ENCODE data around the gene TPCN1. TPM values are rescaled to one million over a fixed set of nuclear protein-coding genes. Genes with fewer than 3 reads are reported as not detected.

The TPCN1 gene
- total and polyA plus RNA-seq, 2 experiments from 2014 or later: 14.4 to 16.2 TPM

DNA sequence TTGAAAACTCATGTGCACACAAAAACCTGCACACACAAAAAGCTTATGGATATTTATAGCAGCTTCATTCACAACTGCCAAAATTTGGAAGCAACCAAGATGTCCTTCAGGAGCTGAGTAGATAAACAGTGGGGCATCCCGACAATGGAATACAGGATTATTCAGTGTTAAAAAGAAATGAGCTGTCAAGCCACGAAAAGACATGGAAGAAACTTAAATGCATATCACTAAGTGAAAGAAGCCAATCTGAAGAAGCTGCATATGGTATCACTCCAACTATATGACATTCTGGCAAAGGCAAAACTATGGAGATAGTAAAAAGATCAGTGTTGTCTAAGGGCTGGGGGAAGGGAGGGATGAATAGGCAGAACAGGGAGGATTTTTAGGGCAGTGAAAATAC lies 5.2 kb upstream of the TPCN1 start:
- Histone ChIP-seq H3K4me3 (no peak overlapping the region), H4K20me1 (replicated peaks; ENCODE audit: insufficient read depth) (no peaks in the 10 kb centered on the region), H3K4me2 (no peak overlapping the region), H3K79me2 (replicated peaks; ENCODE audit: insufficient read depth) (no peaks in the 10 kb centered on the region), H3K36me3 (ENCODE audit: insufficient read depth) (no peaks in the 10 kb centered on the region), H3F3A (replicated peaks; ENCODE audit: low read depth) (0 out of 2 replicates have a peak, but pooled peaks cover 4% of the 10 kb centered on the region), H2AFZ (no peak overlapping the region), H3K9me2 (ENCODE audit: insufficient read depth) (no peaks in the 10 kb centered on the region), H3K4me1 (ENCODE audit: insufficient read depth) (peaks cover 3% of the 10 kb centered on the region; the same call in 1 of the 2 replicates), H3K27ac (ENCODE audit: low read depth) (no peak overlapping the region), H3K27me3 (ENCODE audit: insufficient read depth) (no peaks in the 10 kb centered on the region)
- no peaks in the 10 kb centered on the region for H3K36me3 Mint-ChIP-seq (ENCODE audit: low read depth)
- ATAC-seq: no peak
- no peak overlapping the region for H3K27ac Mint-ChIP-seq
- no peaks in the 10 kb centered on the region for H3K9me3 Mint-ChIP-seq
- no peak overlapping the region for H3K4me3 Mint-ChIP-seq
- DNase-seq (ENCODE audit: low spot score): no peak
- TF ChIP-seq, protein P1, sequence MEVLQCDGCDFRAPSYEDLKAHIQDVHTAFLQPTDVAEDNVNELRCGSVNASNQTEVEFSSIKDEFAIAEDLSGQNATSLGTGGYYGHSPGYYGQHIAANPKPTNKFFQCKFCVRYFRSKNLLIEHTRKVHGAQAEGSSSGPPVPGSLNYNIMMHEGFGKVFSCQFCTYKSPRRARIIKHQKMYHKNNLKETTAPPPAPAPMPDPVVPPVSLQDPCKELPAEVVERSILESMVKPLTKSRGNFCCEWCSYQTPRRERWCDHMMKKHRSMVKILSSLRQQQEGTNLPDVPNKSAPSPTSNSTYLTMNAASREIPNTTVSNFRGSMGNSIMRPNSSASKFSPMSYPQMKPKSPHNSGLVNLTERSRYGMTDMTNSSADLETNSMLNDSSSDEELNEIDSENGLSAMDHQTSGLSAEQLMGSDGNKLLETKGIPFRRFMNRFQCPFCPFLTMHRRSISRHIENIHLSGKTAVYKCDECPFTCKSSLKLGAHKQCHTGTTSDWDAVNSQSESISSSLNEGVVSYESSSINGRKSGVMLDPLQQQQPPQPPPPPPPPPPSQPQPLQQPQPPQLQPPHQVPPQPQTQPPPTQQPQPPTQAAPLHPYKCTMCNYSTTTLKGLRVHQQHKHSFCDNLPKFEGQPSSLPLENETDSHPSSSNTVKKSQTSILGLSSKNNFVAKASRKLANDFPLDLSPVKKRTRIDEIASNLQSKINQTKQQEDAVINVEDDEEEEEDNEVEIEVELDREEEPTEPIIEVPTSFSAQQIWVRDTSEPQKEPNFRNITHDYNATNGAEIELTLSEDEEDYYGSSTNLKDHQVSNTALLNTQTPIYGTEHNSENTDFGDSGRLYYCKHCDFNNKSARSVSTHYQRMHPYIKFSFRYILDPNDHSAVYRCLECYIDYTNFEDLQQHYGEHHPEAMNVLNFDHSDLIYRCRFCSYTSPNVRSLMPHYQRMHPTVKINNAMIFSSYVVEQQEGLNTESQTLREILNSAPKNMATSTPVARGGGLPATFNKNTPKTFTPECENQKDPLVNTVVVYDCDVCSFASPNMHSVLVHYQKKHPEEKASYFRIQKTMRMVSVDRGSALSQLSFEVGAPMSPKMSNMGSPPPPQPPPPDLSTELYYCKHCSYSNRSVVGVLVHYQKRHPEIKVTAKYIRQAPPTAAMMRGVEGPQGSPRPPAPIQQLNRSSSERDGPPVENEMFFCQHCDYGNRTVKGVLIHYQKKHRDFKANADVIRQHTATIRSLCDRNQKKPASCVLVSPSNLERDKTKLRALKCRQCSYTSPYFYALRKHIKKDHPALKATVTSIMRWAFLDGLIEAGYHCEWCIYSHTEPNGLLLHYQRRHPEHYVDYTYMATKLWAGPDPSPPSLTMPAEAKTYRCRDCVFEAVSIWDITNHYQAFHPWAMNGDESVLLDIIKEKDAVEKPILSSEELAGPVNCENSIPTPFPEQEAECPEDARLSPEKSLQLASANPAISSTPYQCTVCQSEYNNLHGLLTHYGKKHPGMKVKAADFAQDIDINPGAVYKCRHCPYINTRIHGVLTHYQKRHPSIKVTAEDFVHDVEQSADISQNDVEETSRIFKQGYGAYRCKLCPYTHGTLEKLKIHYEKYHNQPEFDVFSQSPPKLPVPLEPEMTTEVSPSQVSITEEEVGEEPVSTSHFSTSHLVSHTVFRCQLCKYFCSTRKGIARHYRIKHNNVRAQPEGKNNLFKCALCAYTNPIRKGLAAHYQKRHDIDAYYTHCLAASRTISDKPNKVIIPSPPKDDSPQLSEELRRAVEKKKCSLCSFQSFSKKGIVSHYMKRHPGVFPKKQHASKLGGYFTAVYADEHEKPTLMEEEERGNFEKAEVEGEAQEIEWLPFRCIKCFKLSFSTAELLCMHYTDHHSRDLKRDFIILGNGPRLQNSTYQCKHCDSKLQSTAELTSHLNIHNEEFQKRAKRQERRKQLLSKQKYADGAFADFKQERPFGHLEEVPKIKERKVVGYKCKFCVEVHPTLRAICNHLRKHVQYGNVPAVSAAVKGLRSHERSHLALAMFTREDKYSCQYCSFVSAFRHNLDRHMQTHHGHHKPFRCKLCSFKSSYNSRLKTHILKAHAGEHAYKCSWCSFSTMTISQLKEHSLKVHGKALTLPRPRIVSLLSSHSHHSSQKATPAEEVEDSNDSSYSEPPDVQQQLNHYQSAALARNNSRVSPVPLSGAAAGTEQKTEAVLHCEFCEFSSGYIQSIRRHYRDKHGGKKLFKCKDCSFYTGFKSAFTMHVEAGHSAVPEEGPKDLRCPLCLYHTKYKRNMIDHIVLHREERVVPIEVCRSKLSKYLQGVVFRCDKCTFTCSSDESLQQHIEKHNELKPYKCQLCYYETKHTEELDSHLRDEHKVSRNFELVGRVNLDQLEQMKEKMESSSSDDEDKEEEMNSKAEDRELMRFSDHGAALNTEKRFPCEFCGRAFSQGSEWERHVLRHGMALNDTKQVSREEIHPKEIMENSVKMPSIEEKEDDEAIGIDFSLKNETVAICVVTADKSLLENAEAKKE (CRISPR knock-in tag; IDR thresholded peaks at IDR 0.05): no peak
- no peak for TF ChIP-seq ZNF331 (CRISPR knock-in tag; IDR thresholded peaks at IDR 0.05; ENCODE audit: low read depth)
- TF ChIP-seq, protein P2, sequence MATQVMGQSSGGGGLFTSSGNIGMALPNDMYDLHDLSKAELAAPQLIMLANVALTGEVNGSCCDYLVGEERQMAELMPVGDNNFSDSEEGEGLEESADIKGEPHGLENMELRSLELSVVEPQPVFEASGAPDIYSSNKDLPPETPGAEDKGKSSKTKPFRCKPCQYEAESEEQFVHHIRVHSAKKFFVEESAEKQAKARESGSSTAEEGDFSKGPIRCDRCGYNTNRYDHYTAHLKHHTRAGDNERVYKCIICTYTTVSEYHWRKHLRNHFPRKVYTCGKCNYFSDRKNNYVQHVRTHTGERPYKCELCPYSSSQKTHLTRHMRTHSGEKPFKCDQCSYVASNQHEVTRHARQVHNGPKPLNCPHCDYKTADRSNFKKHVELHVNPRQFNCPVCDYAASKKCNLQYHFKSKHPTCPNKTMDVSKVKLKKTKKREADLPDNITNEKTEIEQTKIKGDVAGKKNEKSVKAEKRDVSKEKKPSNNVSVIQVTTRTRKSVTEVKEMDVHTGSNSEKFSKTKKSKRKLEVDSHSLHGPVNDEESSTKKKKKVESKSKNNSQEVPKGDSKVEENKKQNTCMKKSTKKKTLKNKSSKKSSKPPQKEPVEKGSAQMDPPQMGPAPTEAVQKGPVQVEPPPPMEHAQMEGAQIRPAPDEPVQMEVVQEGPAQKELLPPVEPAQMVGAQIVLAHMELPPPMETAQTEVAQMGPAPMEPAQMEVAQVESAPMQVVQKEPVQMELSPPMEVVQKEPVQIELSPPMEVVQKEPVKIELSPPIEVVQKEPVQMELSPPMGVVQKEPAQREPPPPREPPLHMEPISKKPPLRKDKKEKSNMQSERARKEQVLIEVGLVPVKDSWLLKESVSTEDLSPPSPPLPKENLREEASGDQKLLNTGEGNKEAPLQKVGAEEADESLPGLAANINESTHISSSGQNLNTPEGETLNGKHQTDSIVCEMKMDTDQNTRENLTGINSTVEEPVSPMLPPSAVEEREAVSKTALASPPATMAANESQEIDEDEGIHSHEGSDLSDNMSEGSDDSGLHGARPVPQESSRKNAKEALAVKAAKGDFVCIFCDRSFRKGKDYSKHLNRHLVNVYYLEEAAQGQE (IDR thresholded peaks at IDR 0.05; ENCODE audit: unreplicated experiment): no peak
- no peak for TF ChIP-seq ETS1 (IDR thresholded peaks at IDR 0.05)
- TF ChIP-seq CREB1 (CRISPR knock-in tag; IDR thresholded peaks at IDR 0.05; ENCODE audit: low read depth): no peak
- peaks cover 4% of the 10 kb centered on the region for H3K27me3 Mint-ChIP-seq (ENCODE audit: insufficient read depth, low read depth, poor library complexity)
- peaks cover 2% of the 10 kb centered on the region; the same call in 2 of the 3 replicates for H3K4me1 Mint-ChIP-seq
